AG04450 (cell line): ENCODE measurements around the gene ST6GAL2. TPM values are rescaled to one million over a fixed set of nuclear protein-coding genes. Genes with fewer than 3 reads are reported as not detected.

Experiments used
- CTCF ChIA-PET: fragments of 300-600, 350-600 bp; formaldehyde crosslinking; extraction: SDS; loops from one replicate; lab custom pipeline; 2022; ENCODE audit warnings: antibody characterized with exemption, inconsistent platforms; lab: Charles Lee
- POLR2A ChIA-PET: fragments of 350-600 bp; formaldehyde crosslinking; extraction: SDS; loops from one replicate; lab custom pipeline; 2021; ENCODE audit warnings: antibody characterized with exemption, inconsistent platforms; lab: Yijun Ruan, JAX
- DNase-seq: peaks from one replicate; pipeline ENCODE4 v3.0.0-alpha.2; 2011; ENCODE audit warnings: low read depth, low spot score
- H3K27ac ChIP-seq: one replicate; pipeline ENCODE4 v1.5.1; 2012; ENCODE audit warnings: low read depth, low read length, control low read depth
- H3K27me3 ChIP-seq: one replicate; pipeline ENCODE4 v1.6.0; 2012; ENCODE audit warnings: low read length; ENCODE audit not compliant: control insufficient read depth, insufficient read depth
- H3K4me3 ChIP-seq: 2 replicates; pipeline ENCODE4 v1.5.1; 2011; ENCODE audit warnings: mild to moderate bottlenecking, low read depth, low read length, control low read depth
- H3K9me3 ChIP-seq: 2 replicates; pipeline ENCODE4 v1.5.1; 2012; ENCODE audit warnings: low read length; ENCODE audit not compliant: control insufficient read depth, insufficient read depth
- CTCF ChIP-seq: IDR thresholded peaks from 2 replicates; pipeline ENCODE4 v1.5.1; 2011; ENCODE audit warnings: low read depth, low read length, control low read depth, inconsistent platforms
- polyA plus RNA-seq: library from polyadenylated mRNA; depleted of rRNA; stranded (reverse); fragments of >200 nt; gene quantifications from 2 replicates; pipeline ENCODE4 v1.2.3, GENCODE V29; 2011

Gene ST6GAL2
- polyA plus RNA-seq, 1 experiment, result 0.06 TPM

GRCh38 chr2:106840818-106841217 lies 45.1 kb downstream of the ST6GAL2 start:
- ChIA-PET POLR2A (no interaction called here), CTCF (no interaction called here)
- Histone ChIP-seq H3K27ac (no peak overlapping the region), H3K9me3 (peaks cover 5% of the 10 kb centered on the region; the same call in 1 of the 2 replicates), H3K27me3 (no peaks in the 10 kb centered on the region), H3K4me3 (no peak overlapping the region)
- TF ChIP-seq CTCF, result no peak
- no peak for DNase-seq

GRCh38 chr2:106839849-106840595 lies 45.9 kb downstream of the ST6GAL2 start:
- Histone ChIP-seq H3K9me3 (peaks cover 5% of the 10 kb centered on the region; the same call in 1 of the 2 replicates), H3K27me3 (no peaks in the 10 kb centered on the region), H3K4me3 (no peak overlapping the region), H3K27ac (no peak overlapping the region)
- CTCF ChIA-PET, result no interaction called here
- TF ChIP-seq CTCF, result 0 out of 2 replicates have a peak, but pooled peaks have one; percentile 23
- POLR2A ChIA-PET, result no interaction called here
- no peak for DNase-seq

GRCh38 chr2:106833256-106833655 lies 52.7 kb downstream of the ST6GAL2 start:
- no peaks in the 10 kb centered on the region for H3K27me3 ChIP-seq
- POLR2A ChIA-PET, result no interaction called here
- no peak overlapping the region for H3K4me3 ChIP-seq
- no peak overlapping the region for H3K27ac ChIP-seq
- TF ChIP-seq CTCF, result no peak
- CTCF ChIA-PET, result no interaction called here
- no peak for DNase-seq
- H3K9me3 ChIP-seq, result no peaks in the 10 kb centered on the region

GRCh38 chr2:106831816-106832569 lies 54.0 kb downstream of the ST6GAL2 start:
- CTCF ChIA-PET, result no interaction called here

More at GRCh38 chr2:106831816-106832569, 54.0 kb downstream of the ST6GAL2 start:
- Histone ChIP-seq H3K27ac (no peak overlapping the region), H3K4me3 (no peak overlapping the region), H3K27me3 (no peaks in the 10 kb centered on the region), H3K9me3 (no peaks in the 10 kb centered on the region)
- POLR2A ChIA-PET, result no interaction called here
- no peak for TF ChIP-seq CTCF
- no peak for DNase-seq
